ENCODE measurements around the gene IFT57. TPM values are rescaled to one million over a fixed set of nuclear protein-coding genes. Genes with fewer than 3 reads are reported as not detected.

IFT57 gene
- total RNA-seq, 4 donors from 2014 or later, result 48.4 to 64.2 (median 55.1) TPM

GRCh38 chr3:108251844-108252243 lies 29.6 kb upstream of the IFT57 start:
- Histone ChIP-seq H3K9me3 (no peaks in the 10 kb centered on the region), H3K4me3 (no peak overlapping the region), H3K36me3 (no peaks in the 10 kb centered on the region), H3K27ac (no peak overlapping the region), H3K27me3 (no peaks in the 10 kb centered on the region), H3K4me1 (no peaks in the 10 kb centered on the region)
- no peak for ATAC-seq
- TF ChIP-seq EP300 (IDR thresholded peaks at IDR 0.05) (no peak), POLR2A (IDR thresholded peaks at IDR 0.05) (no peak), POLR2AphosphoS5 (IDR thresholded peaks at IDR 0.05) (no peak)
- TF ChIP-seq, protein P1, sequence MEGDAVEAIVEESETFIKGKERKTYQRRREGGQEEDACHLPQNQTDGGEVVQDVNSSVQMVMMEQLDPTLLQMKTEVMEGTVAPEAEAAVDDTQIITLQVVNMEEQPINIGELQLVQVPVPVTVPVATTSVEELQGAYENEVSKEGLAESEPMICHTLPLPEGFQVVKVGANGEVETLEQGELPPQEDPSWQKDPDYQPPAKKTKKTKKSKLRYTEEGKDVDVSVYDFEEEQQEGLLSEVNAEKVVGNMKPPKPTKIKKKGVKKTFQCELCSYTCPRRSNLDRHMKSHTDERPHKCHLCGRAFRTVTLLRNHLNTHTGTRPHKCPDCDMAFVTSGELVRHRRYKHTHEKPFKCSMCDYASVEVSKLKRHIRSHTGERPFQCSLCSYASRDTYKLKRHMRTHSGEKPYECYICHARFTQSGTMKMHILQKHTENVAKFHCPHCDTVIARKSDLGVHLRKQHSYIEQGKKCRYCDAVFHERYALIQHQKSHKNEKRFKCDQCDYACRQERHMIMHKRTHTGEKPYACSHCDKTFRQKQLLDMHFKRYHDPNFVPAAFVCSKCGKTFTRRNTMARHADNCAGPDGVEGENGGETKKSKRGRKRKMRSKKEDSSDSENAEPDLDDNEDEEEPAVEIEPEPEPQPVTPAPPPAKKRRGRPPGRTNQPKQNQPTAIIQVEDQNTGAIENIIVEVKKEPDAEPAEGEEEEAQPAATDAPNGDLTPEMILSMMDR (IDR thresholded peaks at IDR 0.05), result no peak
- WGBS, 2 donors (ENCODE audit: low coverage in 1 of 2), result 79 to 88% methylated on average over 1 of the region's 1 CpG

- H3K4me3 ChIP-seq, result no peak overlapping the region
Observed at GRCh38 chr3:108251265-108251664, 29.0 kb upstream of the IFT57 start.

DNA sequence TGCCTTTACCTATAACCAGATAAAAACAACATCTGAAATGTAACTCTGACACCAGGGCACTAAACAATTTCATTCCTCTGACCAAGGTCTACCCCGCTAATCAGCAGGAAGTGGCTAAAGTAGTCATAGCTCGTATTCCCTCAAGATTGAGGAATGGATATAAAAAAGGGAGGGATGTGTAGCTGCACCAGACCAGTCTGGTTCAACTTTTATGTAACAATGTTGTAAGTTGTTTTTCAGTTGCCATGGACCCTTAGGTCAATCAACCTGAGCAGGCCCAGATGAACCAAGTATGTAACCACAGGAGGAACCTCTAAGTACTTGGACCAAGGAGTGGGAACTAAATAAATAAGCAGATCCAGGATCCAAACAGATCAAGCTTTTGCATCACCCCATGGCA lies 28.4 kb upstream of the IFT57 start:
- no peak overlapping the region for H3K27ac ChIP-seq
- TF ChIP-seq EP300 (IDR thresholded peaks at IDR 0.05) (no peak), POLR2AphosphoS5 (IDR thresholded peaks at IDR 0.05) (no peak), POLR2A (IDR thresholded peaks at IDR 0.05) (no peak)
- TF ChIP-seq, protein P1 (IDR thresholded peaks at IDR 0.05), result no peak
- WGBS, 2 donors (ENCODE audit: low coverage in 1 of 2), result 85 to 100% methylated on average over 1 to 2 of the region's 2 CpGs
- H3K27me3 ChIP-seq, result no peaks in the 10 kb centered on the region
- H3K36me3 ChIP-seq, result no peaks in the 10 kb centered on the region
- no peak overlapping the region for H3K4me3 ChIP-seq
- no peaks in the 10 kb centered on the region for H3K4me1 ChIP-seq
- no peaks in the 10 kb centered on the region for H3K9me3 ChIP-seq
- no peak for ATAC-seq

More at GRCh38 chr3:108251265-108251664, 29.0 kb upstream of the IFT57 start:
- no peak for ATAC-seq
- Histone ChIP-seq H3K27ac (no peak overlapping the region), H3K36me3 (no peaks in the 10 kb centered on the region), H3K4me1 (no peaks in the 10 kb centered on the region), H3K9me3 (no peaks in the 10 kb centered on the region), H3K27me3 (no peaks in the 10 kb centered on the region)
- TF ChIP-seq, protein P1 (IDR thresholded peaks at IDR 0.05), result no peak
- TF ChIP-seq EP300 (IDR thresholded peaks at IDR 0.05), result no peak
- TF ChIP-seq POLR2A (IDR thresholded peaks at IDR 0.05), result no peak
- no peak for TF ChIP-seq POLR2AphosphoS5 (IDR thresholded peaks at IDR 0.05)
- WGBS, 2 donors (ENCODE audit: low coverage in 1 of 2), result 75 to 88% methylated on average over 4 of the region's 4 CpGs

- no peak overlapping the region for H3K27ac ChIP-seq
- H3K4me1 ChIP-seq, result no peaks in the 10 kb centered on the region
- no peaks in the 10 kb centered on the region for H3K27me3 ChIP-seq
- WGBS, 2 donors (ENCODE audit: low coverage in 1 of 2), result 76 to 92% methylated on average over 2 of the region's 2 CpGs
- TF ChIP-seq EP300 (IDR thresholded peaks at IDR 0.05) (no peak), POLR2A (IDR thresholded peaks at IDR 0.05) (no peak), POLR2AphosphoS5 (IDR thresholded peaks at IDR 0.05) (no peak)
- TF ChIP-seq, protein P1 (IDR thresholded peaks at IDR 0.05), result no peak
- no peaks in the 10 kb centered on the region for H3K36me3 ChIP-seq
- no peaks in the 10 kb centered on the region for H3K9me3 ChIP-seq
- ATAC-seq, result no peak
- H3K4me3 ChIP-seq, result no peak overlapping the region
Observed at GRCh38 chr3:108243243-108243642, 21.0 kb upstream of the IFT57 start.

DNA sequence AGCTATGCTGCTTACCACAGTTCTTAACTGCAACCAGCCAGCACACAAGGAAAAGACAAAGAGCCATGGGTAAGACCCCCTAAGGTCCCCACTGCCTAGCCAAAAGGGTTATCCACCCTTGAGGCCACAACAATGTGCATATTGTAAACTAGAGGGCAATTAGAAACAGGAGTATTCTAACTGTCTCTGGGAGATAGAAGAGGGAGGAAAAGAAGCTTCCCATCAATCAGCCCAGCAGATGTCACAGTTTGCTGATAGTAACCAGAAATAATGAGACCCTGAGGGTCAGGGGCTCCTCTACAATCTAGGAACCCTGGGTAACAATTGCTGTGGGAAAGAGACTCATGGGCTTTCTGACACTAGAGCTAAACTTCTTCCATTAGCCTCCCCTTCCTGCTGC lies 20.6 kb upstream of the IFT57 start:
- TF ChIP-seq POLR2A (IDR thresholded peaks at IDR 0.05) (no peak), POLR2AphosphoS5 (IDR thresholded peaks at IDR 0.05) (no peak), EP300 (IDR thresholded peaks at IDR 0.05) (no peak)
- TF ChIP-seq, protein P1 (IDR thresholded peaks at IDR 0.05), result no peak
- no peak overlapping the region for H3K27ac ChIP-seq
- no peak for ATAC-seq
- H3K36me3 ChIP-seq, result no peaks in the 10 kb centered on the region
- H3K9me3 ChIP-seq, result no peaks in the 10 kb centered on the region
- H3K4me1 ChIP-seq, result no peaks in the 10 kb centered on the region
- H3K4me3 ChIP-seq, result no peak overlapping the region
- no peaks in the 10 kb centered on the region for H3K27me3 ChIP-seq

Data from gastroesophageal sphincter (tissue), 4 donors.